ENCODE results near the gene ARHGEF3.

Gene ARHGEF3

GRCh38 chr3:56836276-56837163, 34.8 kb upstream of the ARHGEF3 start:
- no peaks in the 10 kb centered on the region for H3K36me3 ChIP-seq (ENCODE audit: insufficient read depth, low read length)
- H3K27ac ChIP-seq = no peak overlapping the region
- no peak for TF ChIP-seq FOXP2 (optimal IDR thresholded peaks at IDR 0.05; ENCODE audit: control extremely low read depth, extremely low read length, insufficient read depth)
- no peak for TF ChIP-seq EZH2 (IDR thresholded peaks at IDR 0.05)
- TF ChIP-seq POLR2AphosphoS5 (IDR thresholded peaks at IDR 0.05; ENCODE audit: borderline replicate concordance, low read depth, low read length) = no peak
- H3K9me3 ChIP-seq (ENCODE audit: low read depth, low read length) = no peaks in the 10 kb centered on the region
- no peak for DNase-seq (ENCODE audit: low read depth, low spot score)
- no peak overlapping the region for H3K4me3 ChIP-seq
- no peak overlapping the region for H3K9ac ChIP-seq (ENCODE audit: insufficient read length)

DNA sequence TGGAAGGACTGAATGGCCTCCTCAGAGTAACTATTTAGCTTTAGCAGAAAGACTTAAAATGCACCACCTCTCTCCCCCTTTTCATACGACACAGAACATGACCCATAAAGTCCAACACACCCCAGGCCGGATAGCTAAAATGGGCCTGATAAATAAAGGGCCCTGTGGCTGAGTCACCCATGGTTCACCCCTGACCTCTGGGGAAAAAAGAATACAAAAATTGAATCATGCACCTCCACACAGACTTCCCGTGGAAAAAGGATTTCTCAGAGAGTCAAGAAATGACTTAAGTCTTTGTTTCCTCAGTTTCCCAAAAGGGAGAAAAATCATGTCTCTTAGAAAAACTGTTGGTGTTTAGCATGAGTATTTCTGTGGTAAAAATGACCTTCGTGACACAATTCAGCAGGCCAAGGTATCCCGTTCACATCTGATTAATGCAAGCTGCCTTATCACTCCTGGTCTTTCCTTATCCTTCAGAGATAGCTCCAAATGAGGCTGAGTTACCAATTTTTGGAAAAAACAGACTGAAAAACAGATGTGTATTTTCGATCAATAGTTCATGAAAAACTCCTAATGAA, 34.0 kb upstream of the ARHGEF3 start:
- Histone ChIP-seq H3K9ac (ENCODE audit: insufficient read length) (no peak overlapping the region), H3K27ac (no peak overlapping the region), H3K9me3 (ENCODE audit: low read depth, low read length) (no peaks in the 10 kb centered on the region), H3K36me3 (ENCODE audit: insufficient read depth, low read length) (no peaks in the 10 kb centered on the region), H3K4me3 (no peak overlapping the region)
- TF ChIP-seq POLR2AphosphoS5 (IDR thresholded peaks at IDR 0.05; ENCODE audit: borderline replicate concordance, low read depth, low read length) = no peak
- no peak for TF ChIP-seq FOXP2 (optimal IDR thresholded peaks at IDR 0.05; ENCODE audit: control extremely low read depth, extremely low read length, insufficient read depth)
- no peak for TF ChIP-seq EZH2 (IDR thresholded peaks at IDR 0.05)
- DNase-seq (ENCODE audit: low read depth, low spot score) = no peak

GRCh38 chr3:56833536-56833935, 31.8 kb upstream of the ARHGEF3 start:
- DNase-seq (ENCODE audit: low read depth, low spot score) = no peak
- no peak overlapping the region for H3K4me3 ChIP-seq
- no peaks in the 10 kb centered on the region for H3K36me3 ChIP-seq (ENCODE audit: insufficient read depth, low read length)
- no peak for TF ChIP-seq POLR2AphosphoS5 (IDR thresholded peaks at IDR 0.05; ENCODE audit: borderline replicate concordance, low read depth, low read length)
- no peak for TF ChIP-seq EZH2 (IDR thresholded peaks at IDR 0.05)
- no peak for TF ChIP-seq FOXP2 (optimal IDR thresholded peaks at IDR 0.05; ENCODE audit: control extremely low read depth, extremely low read length, insufficient read depth)
- no peak overlapping the region for H3K9ac ChIP-seq (ENCODE audit: insufficient read length)
- no peak overlapping the region for H3K27ac ChIP-seq
- H3K9me3 ChIP-seq (ENCODE audit: low read depth, low read length) = no peaks in the 10 kb centered on the region

DNA sequence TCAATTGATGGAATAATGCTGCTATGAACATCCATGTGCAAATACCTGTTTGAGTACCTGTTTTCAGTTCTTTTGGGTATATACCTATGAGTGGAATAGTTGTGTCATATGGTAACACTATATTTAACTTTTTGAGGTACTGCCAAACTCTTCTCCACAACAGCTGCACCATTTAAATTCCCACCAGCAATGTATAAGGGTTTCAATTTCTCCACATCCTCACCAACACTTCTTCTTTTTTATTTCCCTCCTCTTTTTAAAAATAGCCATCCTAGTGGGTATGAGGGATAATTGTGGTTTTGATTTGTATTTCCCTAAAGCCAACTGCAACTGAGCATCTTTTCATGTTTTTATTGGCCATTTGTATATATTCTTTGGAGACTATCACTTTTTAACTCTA, 31.3 kb upstream of the ARHGEF3 start:
- no peaks in the 10 kb centered on the region for H3K36me3 ChIP-seq (ENCODE audit: insufficient read depth, low read length)
- H3K9me3 ChIP-seq (ENCODE audit: low read depth, low read length) = no peaks in the 10 kb centered on the region
- no peak overlapping the region for H3K27ac ChIP-seq
- no peak for DNase-seq (ENCODE audit: low read depth, low spot score)
- TF ChIP-seq POLR2AphosphoS5 (IDR thresholded peaks at IDR 0.05; ENCODE audit: borderline replicate concordance, low read depth, low read length) = no peak
- TF ChIP-seq FOXP2 (optimal IDR thresholded peaks at IDR 0.05; ENCODE audit: control extremely low read depth, extremely low read length, insufficient read depth) = no peak
- no peak for TF ChIP-seq EZH2 (IDR thresholded peaks at IDR 0.05)
- no peak overlapping the region for H3K9ac ChIP-seq (ENCODE audit: insufficient read length)
- H3K4me3 ChIP-seq = no peak overlapping the region

- H3K9ac ChIP-seq (ENCODE audit: insufficient read length) = no peak overlapping the region
- no peak for DNase-seq (ENCODE audit: low read depth, low spot score)
Observed at GRCh38 chr3:56831572-56831971, 29.8 kb upstream of the ARHGEF3 start.

DNA sequence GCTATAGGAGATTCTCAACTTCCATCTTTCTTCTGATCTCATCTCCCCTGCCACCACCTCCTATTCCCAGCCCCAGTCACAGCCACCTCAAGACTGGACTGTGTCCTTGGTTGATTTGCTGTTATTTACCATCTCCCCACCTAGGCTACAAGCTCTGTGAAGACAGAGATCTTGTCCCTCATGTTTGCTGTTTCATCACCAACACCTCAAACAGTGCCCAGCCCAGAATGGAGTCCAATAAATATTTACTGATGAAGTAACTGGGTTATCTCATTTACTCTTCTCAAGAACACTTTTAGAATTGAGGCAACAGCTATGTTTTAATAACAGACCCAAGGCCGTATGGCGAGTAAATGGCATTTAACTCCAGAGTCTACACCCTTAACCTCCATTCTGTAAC, 29.1 kb upstream of the ARHGEF3 start:
- H3K4me3 ChIP-seq = no peak overlapping the region
- H3K27ac ChIP-seq = no peak overlapping the region
- no peak overlapping the region for H3K9ac ChIP-seq (ENCODE audit: insufficient read length)
- DNase-seq (ENCODE audit: low read depth, low spot score) = no peak
- H3K9me3 ChIP-seq (ENCODE audit: low read depth, low read length) = no peaks in the 10 kb centered on the region
- TF ChIP-seq POLR2AphosphoS5 (IDR thresholded peaks at IDR 0.05; ENCODE audit: borderline replicate concordance, low read depth, low read length) (no peak), EZH2 (IDR thresholded peaks at IDR 0.05) (no peak), FOXP2 (optimal IDR thresholded peaks at IDR 0.05; ENCODE audit: control extremely low read depth, extremely low read length, insufficient read depth) (no peak)
- no peaks in the 10 kb centered on the region for H3K36me3 ChIP-seq (ENCODE audit: insufficient read depth, low read length)

More at GRCh38 chr3:56831572-56831971, 29.8 kb upstream of the ARHGEF3 start:
- no peak overlapping the region for H3K4me3 ChIP-seq
- no peaks in the 10 kb centered on the region for H3K36me3 ChIP-seq (ENCODE audit: insufficient read depth, low read length)
- H3K9me3 ChIP-seq (ENCODE audit: low read depth, low read length) = no peaks in the 10 kb centered on the region
- H3K27ac ChIP-seq = no peak overlapping the region
- TF ChIP-seq POLR2AphosphoS5 (IDR thresholded peaks at IDR 0.05; ENCODE audit: borderline replicate concordance, low read depth, low read length) (no peak), EZH2 (IDR thresholded peaks at IDR 0.05) (no peak), FOXP2 (optimal IDR thresholded peaks at IDR 0.05; ENCODE audit: control extremely low read depth, extremely low read length, insufficient read depth) (no peak)

GRCh38 chr3:56829533-56829932, 27.8 kb upstream of the ARHGEF3 start:
- no peak for DNase-seq (ENCODE audit: low read depth, low spot score)
- Histone ChIP-seq H3K9ac (ENCODE audit: insufficient read length) (no peak overlapping the region), H3K9me3 (ENCODE audit: low read depth, low read length) (no peaks in the 10 kb centered on the region), H3K36me3 (ENCODE audit: insufficient read depth, low read length) (no peaks in the 10 kb centered on the region), H3K4me3 (no peak overlapping the region), H3K27ac (no peak overlapping the region)
- no peak for TF ChIP-seq EZH2 (IDR thresholded peaks at IDR 0.05)
- no peak for TF ChIP-seq FOXP2 (optimal IDR thresholded peaks at IDR 0.05; ENCODE audit: control extremely low read depth, extremely low read length, insufficient read depth)
- no peak for TF ChIP-seq POLR2AphosphoS5 (IDR thresholded peaks at IDR 0.05; ENCODE audit: borderline replicate concordance, low read depth, low read length)

GRCh38 chr3:56826831-56827722, 25.3 kb upstream of the ARHGEF3 start:
- H3K36me3 ChIP-seq (ENCODE audit: insufficient read depth, low read length) = no peaks in the 10 kb centered on the region
- no peak for DNase-seq (ENCODE audit: low read depth, low spot score)
- no peak overlapping the region for H3K9ac ChIP-seq (ENCODE audit: insufficient read length)
- H3K9me3 ChIP-seq (ENCODE audit: low read depth, low read length) = no peaks in the 10 kb centered on the region
- H3K4me3 ChIP-seq = no peak overlapping the region
- TF ChIP-seq POLR2AphosphoS5 (IDR thresholded peaks at IDR 0.05; ENCODE audit: borderline replicate concordance, low read depth, low read length) (no peak), EZH2 (IDR thresholded peaks at IDR 0.05) (no peak), FOXP2 (optimal IDR thresholded peaks at IDR 0.05; ENCODE audit: control extremely low read depth, extremely low read length, insufficient read depth) (no peak)
- no peak overlapping the region for H3K27ac ChIP-seq

All from SK-N-MC (cell line).